Stimulated activated CD8-positive, alpha-beta memory T cell treated with anti-CD3 and anti-CD28 coated beads, Interleukin-7, amount 100 ng/mL, for 1 hour (primary cell): ENCODE results near the gene AK4.

Source experiments
- DNase-seq, 2 donors: peaks; one replicate each; pipeline ENCODE4 v3.0.0-alpha.2; 2020; ENCODE audit warnings: low read depth in 2 of 2

Gene AK4

GRCh38 chr1:65250826-65251225, 102.8 kb downstream of the AK4 start:
- no peak for DNase-seq

GRCh38 chr1:65253800-65254319, 105.9 kb downstream of the AK4 start:
- no peak for DNase-seq

- DNase-seq = peak; percentile 53 to 64
These were observed 106.5 kb downstream of the AK4 start for GRCh38 chr1:65254320-65255034.

GRCh38 chr1:65255035-65255655, 107.1 kb downstream of the AK4 start:
- no peak for DNase-seq

- no peak for DNase-seq
These were observed 107.7 kb downstream of the AK4 start for GRCh38 chr1:65255656-65256050.

- no peak for DNase-seq
These were observed 109.1 kb downstream of the AK4 start for GRCh38 chr1:65256860-65257708.

- no peak for DNase-seq
These were observed 110.1 kb downstream of the AK4 start for GRCh38 chr1:65258106-65258505.

GRCh38 chr1:65259816-65260215, 111.8 kb downstream of the AK4 start:
- no peak for DNase-seq

GRCh38 chr1:65260851-65261473, 113.0 kb downstream of the AK4 start:
- no peak for DNase-seq

GRCh38 chr1:65263286-65263685, 115.3 kb downstream of the AK4 start:
- no peak for DNase-seq

- DNase-seq = no peak
These were observed 116.4 kb downstream of the AK4 start for GRCh38 chr1:65264197-65264929.

GRCh38 chr1:65265296-65265650, 117.3 kb downstream of the AK4 start:
- DNase-seq = no peak

- no peak for DNase-seq
These were observed 117.8 kb downstream of the AK4 start for GRCh38 chr1:65265651-65266351.

- DNase-seq = no peak
These were observed 118.5 kb downstream of the AK4 start for GRCh38 chr1:65266476-65266875.

- no peak for DNase-seq
These were observed 119.3 kb downstream of the AK4 start for GRCh38 chr1:65267271-65267670.

- DNase-seq = no peak
These were observed 119.7 kb downstream of the AK4 start for GRCh38 chr1:65267683-65268082.

GRCh38 chr1:65269612-65270011, 121.6 kb downstream of the AK4 start:
- no peak for DNase-seq

- no peak for DNase-seq
These were observed 128.4 kb downstream of the AK4 start for GRCh38 chr1:65276197-65276939.

- no peak for DNase-seq
These were observed 129.8 kb downstream of the AK4 start for GRCh38 chr1:65277605-65278347.
